ENCODE results near the gene PDE10A.

DNA sequence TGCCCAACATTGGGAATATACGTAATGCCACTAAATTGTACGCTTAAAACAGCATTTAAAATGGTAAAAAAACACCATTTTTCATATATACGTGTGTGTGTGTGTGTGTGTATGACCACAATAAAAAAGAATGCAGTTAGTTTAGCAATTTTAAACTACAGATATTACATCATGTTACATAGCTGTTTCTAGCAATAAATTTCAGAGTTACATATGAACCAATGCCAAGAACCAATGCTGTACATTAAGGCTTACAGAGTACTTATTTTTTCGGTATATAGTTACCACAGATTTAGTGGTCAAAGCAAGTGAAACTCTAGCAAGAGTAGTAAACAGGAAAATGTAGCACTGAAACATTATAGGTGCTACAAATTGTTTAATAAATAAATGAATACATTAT lies 119.3 kb downstream of the PDE10A start:
- TF ChIP-seq, protein P1, sequence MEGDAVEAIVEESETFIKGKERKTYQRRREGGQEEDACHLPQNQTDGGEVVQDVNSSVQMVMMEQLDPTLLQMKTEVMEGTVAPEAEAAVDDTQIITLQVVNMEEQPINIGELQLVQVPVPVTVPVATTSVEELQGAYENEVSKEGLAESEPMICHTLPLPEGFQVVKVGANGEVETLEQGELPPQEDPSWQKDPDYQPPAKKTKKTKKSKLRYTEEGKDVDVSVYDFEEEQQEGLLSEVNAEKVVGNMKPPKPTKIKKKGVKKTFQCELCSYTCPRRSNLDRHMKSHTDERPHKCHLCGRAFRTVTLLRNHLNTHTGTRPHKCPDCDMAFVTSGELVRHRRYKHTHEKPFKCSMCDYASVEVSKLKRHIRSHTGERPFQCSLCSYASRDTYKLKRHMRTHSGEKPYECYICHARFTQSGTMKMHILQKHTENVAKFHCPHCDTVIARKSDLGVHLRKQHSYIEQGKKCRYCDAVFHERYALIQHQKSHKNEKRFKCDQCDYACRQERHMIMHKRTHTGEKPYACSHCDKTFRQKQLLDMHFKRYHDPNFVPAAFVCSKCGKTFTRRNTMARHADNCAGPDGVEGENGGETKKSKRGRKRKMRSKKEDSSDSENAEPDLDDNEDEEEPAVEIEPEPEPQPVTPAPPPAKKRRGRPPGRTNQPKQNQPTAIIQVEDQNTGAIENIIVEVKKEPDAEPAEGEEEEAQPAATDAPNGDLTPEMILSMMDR (IDR thresholded peaks at IDR 0.05; ENCODE audit: borderline replicate concordance, extremely low read depth, low read length, poor library complexity, severe bottlenecking) = no peak
- no peak for TF ChIP-seq EZH2 (IDR thresholded peaks at IDR 0.05; ENCODE audit: borderline replicate concordance, low read depth, low read length, severe bottlenecking)

Measured in DND-41 (cell line).